ENCODE results near the gene GRIA4.

- TF ChIP-seq, protein P1, sequence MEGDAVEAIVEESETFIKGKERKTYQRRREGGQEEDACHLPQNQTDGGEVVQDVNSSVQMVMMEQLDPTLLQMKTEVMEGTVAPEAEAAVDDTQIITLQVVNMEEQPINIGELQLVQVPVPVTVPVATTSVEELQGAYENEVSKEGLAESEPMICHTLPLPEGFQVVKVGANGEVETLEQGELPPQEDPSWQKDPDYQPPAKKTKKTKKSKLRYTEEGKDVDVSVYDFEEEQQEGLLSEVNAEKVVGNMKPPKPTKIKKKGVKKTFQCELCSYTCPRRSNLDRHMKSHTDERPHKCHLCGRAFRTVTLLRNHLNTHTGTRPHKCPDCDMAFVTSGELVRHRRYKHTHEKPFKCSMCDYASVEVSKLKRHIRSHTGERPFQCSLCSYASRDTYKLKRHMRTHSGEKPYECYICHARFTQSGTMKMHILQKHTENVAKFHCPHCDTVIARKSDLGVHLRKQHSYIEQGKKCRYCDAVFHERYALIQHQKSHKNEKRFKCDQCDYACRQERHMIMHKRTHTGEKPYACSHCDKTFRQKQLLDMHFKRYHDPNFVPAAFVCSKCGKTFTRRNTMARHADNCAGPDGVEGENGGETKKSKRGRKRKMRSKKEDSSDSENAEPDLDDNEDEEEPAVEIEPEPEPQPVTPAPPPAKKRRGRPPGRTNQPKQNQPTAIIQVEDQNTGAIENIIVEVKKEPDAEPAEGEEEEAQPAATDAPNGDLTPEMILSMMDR (IDR thresholded peaks at IDR 0.05) = no peak
- no peak for TF ChIP-seq POLR2A (IDR thresholded peaks at IDR 0.05)
Measured at GRCh38 chr11:106031202-106031810, 421.4 kb downstream of the GRIA4 start.
